Activated B cell treated with CpG ODN at 0.5 μM for 24 hours (primary cell): ENCODE results near the gene FUT3. TPM values are rescaled to one million over a fixed set of nuclear protein-coding genes. Genes with fewer than 3 reads are reported as not detected.

Experiments
- ATAC-seq: fragments of 200-7000 bp; cut with Tn5 transposase; one replicate; pipeline ENCODE4 v1.10.0; 2021; ENCODE audit warnings: low read depth, mild to moderate bottlenecking, moderate library complexity
- CTCF ChIA-PET: fragments of 350-600 bp; sonication (Branson Sonifier 250); formaldehyde crosslinking; loops from one replicate; lab custom pipeline; 2021; ENCODE audit warnings: antibody characterized with exemption; lab: Charles Lee
- POLR2A ChIA-PET: fragments of 350-600 bp; sonication (Branson Sonifier 250); formaldehyde crosslinking; loops from one replicate; lab custom pipeline; 2021; ENCODE audit warnings: antibody characterized with exemption; lab: Charles Lee
- DNase-seq: peaks from one replicate; pipeline ENCODE4 v3.0.0; 2022
- H3K27ac Mint-ChIP-seq: one replicate; pipeline ENCODE4 v1.8.0; 2020; ENCODE audit warnings: mixed read lengths
- H3K27me3 Mint-ChIP-seq: one replicate; pipeline ENCODE4 v1.8.0; 2021; ENCODE audit warnings: mixed read lengths
- H3K36me3 Mint-ChIP-seq: one replicate; pipeline ENCODE4 v1.8.0; 2021; ENCODE audit warnings: low read depth, mixed read lengths
- H3K4me1 Mint-ChIP-seq: one replicate; pipeline ENCODE4 v1.8.0; 2021; ENCODE audit warnings: mixed read lengths
- H3K4me3 Mint-ChIP-seq: one replicate; pipeline ENCODE4 v1.8.0; 2020; ENCODE audit warnings: mild to moderate bottlenecking, mixed read lengths
- H3K9me3 Mint-ChIP-seq: one replicate; pipeline ENCODE4 v1.8.0; 2020; ENCODE audit warnings: mixed read lengths
- CTCF ChIP-seq: fragments of 200-600 bp; IDR thresholded peaks from one replicate; pipeline ENCODE4 v1.8.0; 2022; ENCODE audit warnings: antibody characterized with exemption, mild to moderate bottlenecking
- intact Hi-C: fragments of 100-400 bp; cut with micrococcal nuclease; formaldehyde crosslinking; loops from one replicate; pipeline ENCODE4 v1.15.1; 2024
- total RNA-seq: library from RNA; stranded (reverse); gene quantifications from 2 replicates; pipeline ENCODE4 v1.2.3, GENCODE V29; 2022

The FUT3 gene
- total RNA-seq, 1 donor from 2014 or later: not detected

GRCh38 chr19:5827891-5828660 is 23.2 kb downstream of the FUT3 start:
- intact Hi-C loops: loop anchor here (1.0 to 2.0 kb wide), 5 partner anchors 24 to 137 kb away; partner anchors contain the start of genes CATSPERD, LONP1, NDUFA11 and RPL36
- peak; percentile 78 for ATAC-seq

GRCh38 chr19:5827342-5827890 is 23.8 kb downstream of the FUT3 start:
- Mint-ChIP-seq H3K27ac (no peak overlapping the region), H3K27me3 (peaks cover 11% of the 10 kb centered on the region), H3K4me3 (peak overlapping the region; percentile 65), H3K9me3 (no peaks in the 10 kb centered on the region), H3K36me3 (peaks cover 2% of the 10 kb centered on the region), H3K4me1 (peaks cover 18% of the 10 kb centered on the region)
- intact Hi-C loops: no loop called here
- ChIA-PET CTCF (interaction anchor here (1.9 kb wide), 1 partner anchor 23 kb away, joined by 9 read pairs; the partner anchor contains the start of gene NRTN), POLR2A (interaction anchor here (1.0 to 3.6 kb wide), 6 partner anchors 23 to 205 kb away, joined by 3 to 34 read pairs (median 10); partner anchors contain the start of genes CATSPERD, DUS3L, LONP1 and NDUFA11)
- ATAC-seq (no peak), DNase-seq (no peak)
- TF ChIP-seq CTCF: no peak

More at GRCh38 chr19:5827891-5828660, 23.2 kb downstream of the FUT3 start:
- CTCF ChIA-PET: interaction anchor here (1.9 kb wide), 1 partner anchor 24 kb away, joined by 9 read pairs; the partner anchor contains the start of gene NRTN
- Mint-ChIP-seq H3K4me3 (peak overlapping the region; percentile 85), H3K4me1 (peaks cover 18% of the 10 kb centered on the region), H3K36me3 (peaks cover 2% of the 10 kb centered on the region), H3K27ac (peak overlapping the region; percentile 75), H3K27me3 (peaks cover 11% of the 10 kb centered on the region), H3K9me3 (no peaks in the 10 kb centered on the region)
- DNase-seq: peak; percentile 78
- no peak for TF ChIP-seq CTCF
- POLR2A ChIA-PET: interaction anchor here (0.5 to 3.6 kb wide), 7 partner anchors 24 to 205 kb away, joined by 3 to 34 read pairs (median 9); partner anchors contain the start of genes CATSPERD, DUS3L, LONP1 and NDUFA11

GRCh38 chr19:5826531-5827341 is 24.5 kb downstream of the FUT3 start:
- Mint-ChIP-seq H3K27me3 (peaks cover 11% of the 10 kb centered on the region), H3K4me3 (peak overlapping the region; percentile 65), H3K27ac (no peak overlapping the region), H3K9me3 (no peaks in the 10 kb centered on the region), H3K4me1 (peaks cover 18% of the 10 kb centered on the region), H3K36me3 (peaks cover 2% of the 10 kb centered on the region)
- DNase-seq: no peak
- intact Hi-C loops: no loop called here
- POLR2A ChIA-PET: interaction anchor here (3.6 kb wide), 1 partner anchor 77 kb away, joined by 34 read pairs; the partner anchor contains the start of genes NDUFA11 and VMAC
- no peak for TF ChIP-seq CTCF
- CTCF ChIA-PET: no interaction called here
- ATAC-seq: no peak

GRCh38 chr19:5825178-5825577 is 26.1 kb downstream of the FUT3 start:
- Mint-ChIP-seq H3K36me3 (peaks cover 2% of the 10 kb centered on the region), H3K9me3 (no peaks in the 10 kb centered on the region), H3K4me1 (peaks cover 18% of the 10 kb centered on the region), H3K27ac (no peak overlapping the region), H3K4me3 (no peak overlapping the region), H3K27me3 (peaks cover 6% of the 10 kb centered on the region)
- intact Hi-C loops: no loop called here
- ATAC-seq (no peak), DNase-seq (no peak)
- POLR2A ChIA-PET: no interaction called here
- CTCF ChIA-PET: no interaction called here
- no peak for TF ChIP-seq CTCF
